ENCODE results near the gene FAM24A.
A peak's percentile ranks its signal among the peaks of the same experiment; 100 is the strongest.
"Not testable (repeated sequence)": the region's sequence is repeated elsewhere in the genome, so short reads cannot be mapped to it uniquely, and the experiment has no call there.

Gene FAM24A

DNA sequence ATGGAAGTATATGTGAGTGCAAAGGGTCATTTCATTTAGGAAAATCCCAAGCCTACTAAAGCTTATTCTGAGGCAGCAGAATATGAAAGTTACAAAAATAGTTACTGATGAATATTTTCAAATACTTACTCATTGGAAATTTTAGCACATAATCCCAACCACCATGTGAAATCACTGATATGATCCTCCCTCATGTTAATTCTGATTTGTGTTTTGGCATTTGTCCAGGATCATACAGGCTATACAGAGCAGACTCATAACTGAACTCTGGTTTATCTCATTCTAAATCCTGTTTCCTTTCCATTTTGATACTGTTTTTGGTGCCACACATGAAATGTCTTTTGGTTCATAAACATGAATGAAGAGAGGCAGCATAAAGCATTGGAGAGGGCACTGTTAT, 27.6 kb upstream of the FAM24A start:
- no peak for TF ChIP-seq ZNF274 (IDR thresholded peaks at IDR 0.05; ENCODE audit: low read depth, low read length)
- H3K4me3 ChIP-seq (ENCODE audit: low read length), result no peak overlapping the region

DNA sequence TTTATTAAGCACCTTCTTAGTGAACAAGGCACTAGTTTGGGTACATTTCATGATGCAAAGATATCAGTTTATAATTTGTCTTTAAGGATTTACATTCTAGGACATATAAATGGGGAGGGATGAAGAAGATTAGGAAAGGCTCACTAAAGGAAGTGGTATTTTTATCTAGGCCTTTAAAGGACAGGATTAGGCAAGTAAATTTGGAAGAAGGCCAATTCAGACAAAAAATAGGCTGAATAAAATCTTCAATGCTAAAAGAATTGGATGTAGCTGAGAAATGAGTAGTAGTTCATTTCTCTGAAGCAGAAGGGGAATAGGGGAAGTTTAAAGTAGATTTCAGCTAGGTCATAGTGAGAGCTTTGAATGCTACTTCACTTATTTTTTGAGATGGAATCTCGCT, 26.2 kb upstream of the FAM24A start:
- no peak overlapping the region for H3K4me3 ChIP-seq (ENCODE audit: low read length)
- no peak for TF ChIP-seq ZNF274 (IDR thresholded peaks at IDR 0.05; ENCODE audit: low read depth, low read length)

- H3K4me3 ChIP-seq (ENCODE audit: low read length), result no peak overlapping the region
- no peak for TF ChIP-seq ZNF274 (IDR thresholded peaks at IDR 0.05; ENCODE audit: low read depth, low read length)
Observed at GRCh38 chr10:122894261-122894944, 16.0 kb upstream of the FAM24A start.

DNA sequence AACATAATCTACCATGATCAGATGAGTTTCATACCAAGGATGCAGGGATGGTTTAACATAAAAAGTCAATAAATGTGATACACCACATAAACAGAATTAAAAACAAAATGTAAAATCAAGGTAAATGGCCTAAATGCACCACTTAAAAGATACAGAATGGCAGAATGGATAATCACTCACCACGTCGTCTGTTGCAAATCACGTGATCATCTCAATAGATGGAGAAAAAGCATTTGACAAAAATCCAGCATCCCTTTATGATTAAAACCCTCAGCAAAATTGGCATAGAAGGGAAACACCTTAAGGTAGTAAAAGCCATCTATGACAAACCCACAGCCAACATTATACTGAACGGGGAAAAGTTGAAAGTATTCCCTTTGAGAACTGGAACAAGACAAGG, 6.5 kb upstream of the FAM24A start:
- not testable (repeated sequence) for H3K4me3 ChIP-seq (ENCODE audit: low read length)

GRCh38 chr10:122911889-122912484, 1.6 kb downstream of the FAM24A start:
- no peak overlapping the region for H3K4me3 ChIP-seq (ENCODE audit: low read length)
- no peak for TF ChIP-seq ZNF274 (IDR thresholded peaks at IDR 0.05; ENCODE audit: low read depth, low read length)

- no peak overlapping the region for H3K4me3 ChIP-seq (ENCODE audit: low read length)
- no peak for TF ChIP-seq ZNF274 (IDR thresholded peaks at IDR 0.05; ENCODE audit: low read depth, low read length)
Observed at GRCh38 chr10:122915700-122916099, 5.3 kb downstream of the FAM24A start.

GRCh38 chr10:122930140-122930539, 19.7 kb downstream of the FAM24A start:
- no peak for TF ChIP-seq ZNF274 (IDR thresholded peaks at IDR 0.05; ENCODE audit: low read depth, low read length)
- H3K4me3 ChIP-seq (ENCODE audit: low read length), result no peak overlapping the region

DNA sequence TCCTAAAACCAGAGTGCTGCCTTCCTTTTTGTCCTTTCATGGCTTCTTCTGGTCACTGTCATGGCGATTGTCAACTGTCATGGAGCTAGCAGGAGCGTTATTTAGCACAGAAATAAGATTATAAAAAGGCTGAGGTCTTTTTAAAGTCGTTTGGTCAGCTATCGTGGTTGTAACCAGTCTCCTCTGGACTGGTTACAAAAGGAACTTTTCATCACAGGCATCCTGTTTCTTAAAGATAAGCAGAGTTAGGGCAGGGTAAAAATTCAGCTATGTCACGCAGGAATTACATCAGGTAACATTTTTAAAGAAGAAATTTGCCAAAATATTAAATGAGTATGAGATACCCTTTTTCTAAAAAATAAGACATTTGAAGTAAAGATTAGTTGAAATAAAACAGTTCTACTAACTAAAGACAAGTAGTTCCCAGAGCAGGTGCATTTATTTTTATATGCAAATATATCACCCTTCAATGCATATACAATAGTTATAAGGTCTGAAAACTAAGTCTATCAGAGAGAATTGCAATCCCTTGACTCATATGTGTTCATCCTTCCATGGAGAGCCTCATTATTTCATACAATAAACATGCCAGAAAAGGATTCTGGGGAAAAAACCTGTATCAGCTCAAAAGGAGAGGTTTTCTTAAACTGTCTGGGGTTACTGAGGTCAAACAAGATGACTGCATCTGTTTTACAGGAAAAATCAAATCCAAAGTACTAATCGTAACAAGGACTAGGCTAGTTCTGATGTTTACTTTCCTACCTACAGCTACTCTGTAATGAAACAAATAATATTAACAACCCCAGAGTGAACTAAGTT, 20.9 kb downstream of the FAM24A start:
- no peak for TF ChIP-seq ZNF274 (IDR thresholded peaks at IDR 0.05; ENCODE audit: low read depth, low read length)
- no peak overlapping the region for H3K4me3 ChIP-seq (ENCODE audit: low read length)

GRCh38 chr10:122939133-122939855, 28.9 kb downstream of the FAM24A start:
- TF ChIP-seq ZNF274 (IDR thresholded peaks at IDR 0.05; ENCODE audit: low read depth, low read length), result no peak
- H3K4me3 ChIP-seq (ENCODE audit: low read length), result no peak overlapping the region

GRCh38 chr10:122939856-122940543, 29.6 kb downstream of the FAM24A start:
- no peak for TF ChIP-seq ZNF274 (IDR thresholded peaks at IDR 0.05; ENCODE audit: low read depth, low read length)
- H3K4me3 ChIP-seq (ENCODE audit: low read length), result no peak overlapping the region

DNA sequence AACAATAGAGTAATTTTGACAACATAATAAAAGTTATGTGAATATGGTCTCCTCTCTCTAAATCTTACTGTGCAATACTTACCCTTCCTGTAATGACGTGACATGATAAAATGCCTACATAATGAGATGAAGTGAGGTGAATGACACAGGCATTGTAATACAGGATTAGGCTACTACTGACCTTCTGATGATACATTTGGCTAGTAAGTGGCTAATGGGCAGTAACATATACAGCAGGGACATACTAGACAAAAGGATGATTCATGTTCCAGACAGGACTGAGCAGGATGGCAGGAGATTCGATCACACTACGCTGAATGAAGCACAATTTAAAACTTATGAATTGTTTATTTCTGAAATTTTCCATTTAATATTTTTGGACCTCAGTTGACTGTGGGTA, 38.9 kb downstream of the FAM24A start:
- no peak for TF ChIP-seq ZNF274 (IDR thresholded peaks at IDR 0.05; ENCODE audit: low read depth, low read length)
- no peak overlapping the region for H3K4me3 ChIP-seq (ENCODE audit: low read length)

- peak within 1 kb of the TSS; percentile 80 for H3K4me3 ChIP-seq (ENCODE audit: low read length)
- TF ChIP-seq ZNF274 (IDR thresholded peaks at IDR 0.05; ENCODE audit: low read depth, low read length), result no peak
Observed at GRCh38 chr10:122953902-122954730, 43.7 kb downstream of the FAM24A start, which contains the start of gene C10orf88. Gene C10orf88, minus strand, starts transcription at chr10:122954227. Its CDS starts 49 bp downstream, at chr10:122954178.

- no peak for TF ChIP-seq ZNF274 (IDR thresholded peaks at IDR 0.05; ENCODE audit: low read depth, low read length)
- H3K4me3 ChIP-seq (ENCODE audit: low read length), result peak overlapping the region; percentile 26; the same call in 1 of the 2 replicates
Observed at GRCh38 chr10:122954731-122955050, 44.3 kb downstream of the FAM24A start.
